Prostate gland (tissue), 2 donors: Measurements from ENCODE around the gene DOCK7. TPM values are rescaled to one million over a fixed set of nuclear protein-coding genes. Genes with fewer than 3 reads are reported as not detected.
"Not testable (repeated sequence)": the region's sequence is repeated elsewhere in the genome, so short reads cannot be mapped to it uniquely, and the experiment has no call there.

ENCODE experiments used
- DNase-seq: peaks from one replicate; pipeline ENCODE4 v3.0.0-alpha.2; 2019; ENCODE audit warnings: low spot score
- H3K27ac ChIP-seq, 2 donors: fragments of 200-600 bp; sonication (generic); 2 replicates each; pipeline ENCODE4 v1.5.1; 2017 to 2019
- H3K27me3 ChIP-seq: fragments of 200-600 bp; sonication (generic); replicated peaks from 2 replicates; pipeline ENCODE4 v1.5.1; 2019; ENCODE audit not compliant: insufficient read depth
- H3K36me3 ChIP-seq, 2 donors: fragments of 200-600 bp; sonication (generic); 1 replicate in 1 of 2; 2 replicates in 1 of 2; pipeline versions ENCODE4 v1.5.1 to v1.8.1; 2017 to 2019
- H3K4me1 ChIP-seq: fragments of 200-600 bp; sonication (generic); replicated peaks from 2 replicates; pipeline ENCODE4 v1.5.1; 2019
- H3K4me3 ChIP-seq, 2 donors: fragments of 200-600 bp; sonication (generic); 2 replicates each; pipeline ENCODE4 v1.5.1; 2017 to 2019
- H3K9me3 ChIP-seq: fragments of 200-600 bp; sonication (generic); 2 replicates; pipeline ENCODE4 v1.5.1; 2017
- POLR2A ChIP-seq: fragments of 450-650 bp; IDR thresholded peaks from one replicate; pipeline ENCODE4 v1.6.1; 2016; ENCODE audit warnings: antibody characterized with exemption, mild to moderate bottlenecking
- POLR2AphosphoS5 ChIP-seq: sonication (generic); formaldehyde crosslinking; IDR thresholded peaks from one replicate; pipeline ENCODE4 v1.6.1; 2017; ENCODE audit warnings: antibody characterized with exemption
- WGBS: methylation state at CpG from one replicate; pipeline ENCODE4 v1.1.5; 2018; 5-methylcytosine and 5-hydroxymethylcytosine counted together
- intact Hi-C: fragments of 100-400 bp; cut with DNase I; formaldehyde crosslinking; loops from one replicate; pipeline ENCODE4 v1.14.2; 2022
- total RNA-seq, 2 donors: library from RNA; depleted of rRNA; stranded (reverse); fragments of >200 nt; gene quantifications; one replicate each; pipeline ENCODE4 v1.1.0, GENCODE V29; 2016
- TF ChIP-seq, protein P1 (sequence below), 4 experiments: fragments of 200-600 bp in 2 of 4; fragments of 450-650 bp in 2 of 4; sonication (generic) in 2 of 4; IDR thresholded peaks; 1 replicate in 3 of 4; 2 replicates in 1 of 4; pipeline ENCODE4 v1.5.1; 2016 to 2019; ENCODE audit warnings: antibody characterized with exemption in 4 of 4, mild to moderate bottlenecking in 2 of 4, moderate library complexity in 2 of 4

DOCK7 gene
- total RNA-seq, 2 donors from 2014 or later = 43.4 to 56.4 TPM

DNA sequence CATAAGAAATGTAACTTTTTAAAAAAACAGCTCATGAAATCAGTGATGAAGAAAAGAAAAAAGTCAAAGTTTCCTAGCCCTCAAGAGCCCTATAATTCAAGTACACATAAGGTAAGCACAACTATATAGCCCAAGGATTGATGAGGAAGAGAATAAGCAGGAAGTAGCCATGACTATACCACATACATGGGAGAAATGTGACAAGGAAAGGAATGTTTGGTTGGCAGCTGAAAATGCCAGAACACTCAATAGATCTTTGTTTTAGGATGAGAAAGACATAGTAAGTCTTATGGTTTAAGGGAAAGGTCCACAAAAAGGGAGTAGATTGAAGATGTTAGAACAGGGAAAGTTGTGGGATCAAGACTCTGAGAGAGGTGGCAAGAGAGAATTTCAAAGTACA lies 5.7 kb downstream of the DOCK7 start:
- intact Hi-C loops = no loop called here
- H3K4me1 ChIP-seq = no peaks in the 10 kb centered on the region
- TF ChIP-seq, protein P1, sequence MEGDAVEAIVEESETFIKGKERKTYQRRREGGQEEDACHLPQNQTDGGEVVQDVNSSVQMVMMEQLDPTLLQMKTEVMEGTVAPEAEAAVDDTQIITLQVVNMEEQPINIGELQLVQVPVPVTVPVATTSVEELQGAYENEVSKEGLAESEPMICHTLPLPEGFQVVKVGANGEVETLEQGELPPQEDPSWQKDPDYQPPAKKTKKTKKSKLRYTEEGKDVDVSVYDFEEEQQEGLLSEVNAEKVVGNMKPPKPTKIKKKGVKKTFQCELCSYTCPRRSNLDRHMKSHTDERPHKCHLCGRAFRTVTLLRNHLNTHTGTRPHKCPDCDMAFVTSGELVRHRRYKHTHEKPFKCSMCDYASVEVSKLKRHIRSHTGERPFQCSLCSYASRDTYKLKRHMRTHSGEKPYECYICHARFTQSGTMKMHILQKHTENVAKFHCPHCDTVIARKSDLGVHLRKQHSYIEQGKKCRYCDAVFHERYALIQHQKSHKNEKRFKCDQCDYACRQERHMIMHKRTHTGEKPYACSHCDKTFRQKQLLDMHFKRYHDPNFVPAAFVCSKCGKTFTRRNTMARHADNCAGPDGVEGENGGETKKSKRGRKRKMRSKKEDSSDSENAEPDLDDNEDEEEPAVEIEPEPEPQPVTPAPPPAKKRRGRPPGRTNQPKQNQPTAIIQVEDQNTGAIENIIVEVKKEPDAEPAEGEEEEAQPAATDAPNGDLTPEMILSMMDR (IDR thresholded peaks at IDR 0.05) = no peak
- TF ChIP-seq POLR2AphosphoS5 = no peak
- no peak overlapping the region for H3K27ac ChIP-seq
- H3K36me3 ChIP-seq = no peaks in the 10 kb centered on the region
- no peak for DNase-seq
- no peaks in the 10 kb centered on the region for H3K27me3 ChIP-seq
- H3K9me3 ChIP-seq = no peaks in the 10 kb centered on the region
- H3K4me3 ChIP-seq = no peak overlapping the region

DNA sequence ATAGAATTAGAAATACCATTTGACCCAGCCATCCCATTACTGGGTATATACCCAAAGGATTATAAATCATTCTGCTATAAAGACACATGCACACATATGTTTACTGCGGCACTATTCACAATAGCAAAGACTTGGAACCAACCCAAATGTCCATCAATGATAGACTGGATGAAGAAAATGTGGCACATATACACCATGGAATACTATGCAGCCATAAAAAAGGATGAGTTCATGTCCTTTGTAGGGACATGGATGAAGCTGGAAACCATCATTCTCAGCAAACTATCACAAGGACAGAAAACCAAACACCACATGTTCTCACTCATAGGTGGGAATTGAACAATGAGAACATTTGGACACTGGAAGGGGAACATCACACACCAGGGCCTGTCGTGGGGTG lies 7.2 kb downstream of the DOCK7 start:
- not testable (repeated sequence) for H3K27ac ChIP-seq

DNA sequence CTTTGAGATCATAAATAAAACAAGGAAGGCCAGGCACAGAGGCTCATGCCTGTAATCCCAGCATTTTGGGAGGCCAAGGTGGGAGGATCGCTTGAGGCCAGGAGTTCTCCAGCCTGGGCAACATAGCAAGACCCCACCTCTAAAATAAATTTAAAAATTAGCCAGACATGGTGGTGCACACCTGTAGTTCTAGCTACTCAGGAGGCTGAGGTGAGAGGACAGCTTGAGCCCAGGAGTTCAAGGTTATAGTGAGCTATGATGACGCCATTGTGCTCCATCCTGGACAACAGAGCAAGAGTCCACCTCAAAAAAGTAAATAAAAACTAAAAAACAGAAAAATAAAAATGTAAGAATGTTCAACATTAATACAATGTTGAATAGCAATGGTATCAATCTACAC lies 10.4 kb downstream of the DOCK7 start:
- H3K27me3 ChIP-seq, intact Hi-C loops, H3K9me3 ChIP-seq, H3K4me1 ChIP-seq, H3K4me3 ChIP-seq, DNase-seq, H3K27ac ChIP-seq, H3K36me3 ChIP-seq: not testable (repeated sequence)
- WGBS = 100% methylated on average over 2 of the region's 2 CpGs

More for the DNA sequence above, 7.2 kb downstream of the DOCK7 start:
- H3K4me3 ChIP-seq, H3K9me3 ChIP-seq, DNase-seq, intact Hi-C loops, H3K4me1 ChIP-seq, H3K36me3 ChIP-seq, H3K27me3 ChIP-seq: not testable (repeated sequence)
- 98% methylated on average over 2 of the region's 2 CpGs for WGBS

DNA sequence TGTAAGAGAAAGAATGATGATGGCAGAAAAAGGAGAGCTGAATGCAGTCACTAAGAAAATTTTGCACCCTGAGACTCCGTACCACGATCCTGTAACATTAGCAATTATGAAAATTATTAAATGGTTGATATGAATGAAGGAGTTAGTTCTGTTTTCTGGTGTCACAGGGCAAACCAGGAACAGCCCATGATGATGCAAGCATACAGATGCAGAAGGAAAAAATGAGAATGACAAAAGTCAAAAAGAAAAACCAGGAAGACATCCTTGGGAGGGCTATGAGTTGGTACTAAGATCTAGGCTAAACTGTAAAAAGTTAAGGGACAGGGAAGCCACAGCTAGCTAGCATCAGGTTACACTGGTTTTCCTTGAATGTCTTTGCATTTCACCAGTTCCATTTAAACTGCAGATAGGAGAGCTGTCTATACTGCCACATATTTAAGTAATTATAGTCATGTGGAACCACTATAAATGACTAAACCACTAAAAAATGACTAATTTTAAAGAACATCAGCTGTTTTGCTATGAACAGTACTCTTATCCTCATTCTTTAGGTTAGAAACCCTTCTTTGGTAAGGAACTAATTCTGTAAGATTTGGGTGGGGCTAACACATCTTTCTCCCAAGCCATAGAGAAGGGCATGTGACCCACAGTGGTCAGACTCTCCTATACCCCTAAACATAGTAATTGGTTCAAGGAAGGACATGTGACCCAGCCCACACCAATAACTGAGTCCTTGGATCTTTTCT lies 11.4 kb downstream of the DOCK7 start:
- H3K4me1 ChIP-seq = no peaks in the 10 kb centered on the region
- TF ChIP-seq POLR2AphosphoS5 (no peak), POLR2A (no peak)
- TF ChIP-seq, protein P1 (IDR thresholded peaks at IDR 0.05) = no peak
- no peaks in the 10 kb centered on the region for H3K9me3 ChIP-seq
- 94% methylated on average over 2 of the region's 2 CpGs for WGBS
- H3K27me3 ChIP-seq = no peaks in the 10 kb centered on the region
- intact Hi-C loops = no loop called here
- H3K27ac ChIP-seq = no peak overlapping the region
- no peaks in the 10 kb centered on the region for H3K36me3 ChIP-seq
- no peak for DNase-seq
- no peak overlapping the region for H3K4me3 ChIP-seq

DNA sequence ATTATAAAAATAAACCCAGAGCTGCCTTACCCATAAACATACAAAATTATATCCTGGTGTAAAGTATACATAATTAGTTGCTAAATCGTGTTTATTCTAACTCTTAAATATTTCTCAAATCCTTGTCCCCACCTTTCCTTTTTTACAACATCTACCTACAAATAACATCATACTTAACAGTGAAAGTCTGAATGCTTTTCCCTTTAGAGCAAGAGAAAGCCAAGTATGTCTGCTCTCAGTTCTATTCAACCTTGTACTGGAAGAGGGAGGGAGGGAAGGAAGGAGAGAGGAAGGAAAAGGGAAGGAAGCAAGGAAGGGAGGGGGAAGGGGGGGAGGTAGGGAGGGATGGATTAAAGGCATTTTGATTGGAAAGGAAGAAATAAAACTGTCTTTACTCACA lies 14.6 kb downstream of the DOCK7 start:
- TF ChIP-seq POLR2AphosphoS5 = no peak
- no peak for TF ChIP-seq POLR2A
- TF ChIP-seq, protein P1 (IDR thresholded peaks at IDR 0.05) = no peak
- Histone ChIP-seq H3K4me3 (no peak overlapping the region), H3K27me3 (no peaks in the 10 kb centered on the region), H3K27ac (no peak overlapping the region), H3K4me1 (no peaks in the 10 kb centered on the region), H3K9me3 (no peaks in the 10 kb centered on the region), H3K36me3 (no peaks in the 10 kb centered on the region)
- DNase-seq = no peak
- intact Hi-C loops = no loop called here
- 59% methylated on average over 1 of the region's 1 CpG for WGBS

DNA sequence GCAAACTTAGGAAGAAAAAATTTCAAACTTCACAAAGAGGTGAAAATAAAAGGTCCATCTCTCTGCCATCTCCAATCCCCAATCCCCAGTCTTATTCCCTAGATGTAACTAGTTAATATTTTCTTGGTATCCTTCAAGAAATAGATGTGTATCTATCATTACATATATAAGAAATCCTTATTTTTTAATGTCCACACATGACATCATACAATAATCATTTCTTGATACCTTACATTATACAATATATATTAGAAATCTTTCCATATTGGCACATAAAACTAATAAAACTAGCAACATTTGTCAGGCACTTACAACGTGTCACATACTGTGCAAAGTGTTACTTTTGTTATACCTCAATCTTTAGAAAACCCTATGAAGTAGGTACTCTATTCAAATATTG lies 16.2 kb downstream of the DOCK7 start:
- no peaks in the 10 kb centered on the region for H3K9me3 ChIP-seq
- no peaks in the 10 kb centered on the region for H3K4me1 ChIP-seq
- DNase-seq = no peak
- TF ChIP-seq POLR2AphosphoS5 = no peak
- no peak for TF ChIP-seq POLR2A
- TF ChIP-seq, protein P1 (IDR thresholded peaks at IDR 0.05) = no peak
- no peaks in the 10 kb centered on the region for H3K36me3 ChIP-seq
- intact Hi-C loops = no loop called here
- no peaks in the 10 kb centered on the region for H3K27me3 ChIP-seq
- H3K27ac ChIP-seq = no peak overlapping the region
- 44% methylated on average over 1 of the region's 1 CpG for WGBS
- H3K4me3 ChIP-seq = no peak overlapping the region
